PC-9 (cell line): Measurements from ENCODE around the gene ZFPM1. TPM values are rescaled to one million over a fixed set of nuclear protein-coding genes. Genes with fewer than 3 reads are reported as not detected.

Source experiments
- BruUV-seq: library from RNA; stranded (reverse); fragments of 400-500 nt; replicated peaks from 2 replicates; lab custom pipeline; 2021; lab: Mats Ljungman, UMichigan
- CTCF ChIA-PET: fragments of 300-600 bp; sonication (Branson Sonifier 250); formaldehyde crosslinking; loops from one replicate; lab custom pipeline; 2022; ENCODE audit warnings: antibody characterized with exemption; lab: Charles Lee
- POLR2A ChIA-PET: fragments of 300-600 bp; sonication (Branson Sonifier 250); formaldehyde crosslinking; loops from one replicate; lab custom pipeline; 2022; ENCODE audit warnings: antibody characterized with exemption; ENCODE audit not compliant: unreplicated experiment; lab: Charles Lee
- DNase-seq, 2 experiments: peaks; one replicate each; pipeline versions ENCODE4 v3.0.0 to v3.0.0-alpha.2; 2015 to 2022; ENCODE audit warnings: mixed read lengths in 1 of 2
- H2AFZ ChIP-seq: fragments of 200-600 bp; sonication (generic); 2 replicates; pipeline ENCODE4 v1.8.1; 2017; ENCODE audit warnings: antibody characterized with exemption
- H3F3A ChIP-seq: fragments of 200-600 bp; sonication (generic); 2 replicates; pipeline ENCODE4 v1.8.1; 2017; ENCODE audit warnings: antibody characterized with exemption, mild to moderate bottlenecking, low read depth; ENCODE audit not compliant: insufficient read depth
- H3K27ac ChIP-seq: fragments of 200-600 bp; sonication (generic); 2 replicates; pipeline ENCODE4 v1.6.1; 2016; ENCODE audit warnings: mixed run types
- H3K27me3 ChIP-seq: fragments of 200-600 bp; sonication (generic); 2 replicates; pipeline ENCODE4 v1.6.1; 2016; ENCODE audit warnings: low read depth, mixed run types; ENCODE audit not compliant: insufficient read depth
- H3K36me3 ChIP-seq: fragments of 200-600 bp; sonication (generic); 2 replicates; pipeline ENCODE4 v1.6.1; 2016; ENCODE audit warnings: low read depth, mixed run types
- H3K4me1 ChIP-seq: fragments of 200-600 bp; sonication (generic); replicated peaks from 2 replicates; pipeline ENCODE4 v1.6.1; 2016; ENCODE audit warnings: mixed run types; ENCODE audit not compliant: insufficient read depth
- H3K4me2 ChIP-seq: fragments of 200-600 bp; sonication (generic); 2 replicates; pipeline ENCODE4 v1.6.1; 2017; ENCODE audit warnings: mixed run types
- H3K4me3 ChIP-seq: fragments of 200-600 bp; sonication (generic); 2 replicates; pipeline ENCODE4 v1.6.1; 2016; ENCODE audit warnings: mixed run types
- H3K79me2 ChIP-seq: fragments of 200-600 bp; sonication (generic); 2 replicates; pipeline ENCODE4 v1.6.1; 2017; ENCODE audit warnings: low read depth, mixed run types
- H3K9me2 ChIP-seq: fragments of 200-600 bp; sonication (generic); 2 replicates; pipeline ENCODE4 v1.8.1; 2017; ENCODE audit warnings: mild to moderate bottlenecking; ENCODE audit not compliant: insufficient read depth
- H3K9me3 ChIP-seq: fragments of 200-600 bp; sonication (generic); 2 replicates; pipeline ENCODE4 v1.8.1; 2016; ENCODE audit warnings: low read depth; ENCODE audit not compliant: insufficient read depth
- H4K20me1 ChIP-seq: fragments of 200-600 bp; sonication (generic); 2 replicates; pipeline ENCODE4 v1.8.1; 2017; ENCODE audit not compliant: insufficient read depth
- EZH2 ChIP-seq: fragments of 200-600 bp; sonication (generic); IDR thresholded peaks from 2 replicates; pipeline ENCODE4 v1.8.0; 2017; ENCODE audit warnings: antibody characterized with exemption, low read depth
- intact Hi-C: fragments of 100-400 bp; cut with micrococcal nuclease; formaldehyde crosslinking; loops from one replicate; pipeline ENCODE4 v1.10.0; 2022; ENCODE audit not compliant: unreplicated experiment
- total RNA-seq: library from RNA; stranded (reverse); gene quantifications from 2 replicates; pipeline ENCODE4 v1.2.3, GENCODE V29; 2021
- TF ChIP-seq, protein P1 (sequence below): fragments of 200-600 bp; sonication (generic); conservative IDR thresholded peaks from 2 replicates; pipeline ENCODE4 v1.6.1; 2017; ENCODE audit warnings: mixed run types, antibody characterized with exemption, mild to moderate bottlenecking, moderate library complexity

Gene ZFPM1
- total RNA-seq, 1 experiment from 2014 or later: 19.7 TPM

DNA sequence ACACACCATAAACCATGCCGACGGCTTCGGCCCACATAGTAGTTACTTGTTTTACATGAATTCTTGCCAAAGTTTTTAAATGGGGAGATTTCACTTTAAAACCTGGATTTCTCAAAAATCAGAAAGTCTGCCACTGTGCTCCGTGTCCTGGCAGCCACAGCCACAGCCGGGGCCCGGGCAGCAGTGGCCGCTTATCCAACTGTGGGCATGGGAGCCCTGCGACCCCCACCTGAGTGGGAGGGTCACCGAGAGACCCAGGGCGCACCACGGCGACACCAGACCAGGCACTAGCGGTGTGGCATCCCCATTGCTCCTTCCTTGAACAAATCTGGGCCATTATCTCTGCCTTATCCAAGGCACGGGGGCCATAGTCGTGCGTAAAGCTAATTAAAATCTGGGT lies 40.3 kb upstream of the ZFPM1 start:
- H3K9me3 ChIP-seq: no peaks in the 10 kb centered on the region
- ChIA-PET CTCF (no interaction called here), POLR2A (no interaction called here)
- no peaks in the 10 kb centered on the region for H3K36me3 ChIP-seq
- H3F3A ChIP-seq: no peaks in the 10 kb centered on the region
- no peak for DNase-seq
- H3K79me2 ChIP-seq: no peaks in the 10 kb centered on the region
- H3K4me3 ChIP-seq: no peak overlapping the region
- H2AFZ ChIP-seq: no peak overlapping the region
- no peak overlapping the region for H3K4me2 ChIP-seq
- H3K4me1 ChIP-seq: no peaks in the 10 kb centered on the region
- no peak overlapping the region for H3K27ac ChIP-seq
- H3K9me2 ChIP-seq: no peaks in the 10 kb centered on the region
- TF ChIP-seq EZH2: no peak
- TF ChIP-seq, protein P1, sequence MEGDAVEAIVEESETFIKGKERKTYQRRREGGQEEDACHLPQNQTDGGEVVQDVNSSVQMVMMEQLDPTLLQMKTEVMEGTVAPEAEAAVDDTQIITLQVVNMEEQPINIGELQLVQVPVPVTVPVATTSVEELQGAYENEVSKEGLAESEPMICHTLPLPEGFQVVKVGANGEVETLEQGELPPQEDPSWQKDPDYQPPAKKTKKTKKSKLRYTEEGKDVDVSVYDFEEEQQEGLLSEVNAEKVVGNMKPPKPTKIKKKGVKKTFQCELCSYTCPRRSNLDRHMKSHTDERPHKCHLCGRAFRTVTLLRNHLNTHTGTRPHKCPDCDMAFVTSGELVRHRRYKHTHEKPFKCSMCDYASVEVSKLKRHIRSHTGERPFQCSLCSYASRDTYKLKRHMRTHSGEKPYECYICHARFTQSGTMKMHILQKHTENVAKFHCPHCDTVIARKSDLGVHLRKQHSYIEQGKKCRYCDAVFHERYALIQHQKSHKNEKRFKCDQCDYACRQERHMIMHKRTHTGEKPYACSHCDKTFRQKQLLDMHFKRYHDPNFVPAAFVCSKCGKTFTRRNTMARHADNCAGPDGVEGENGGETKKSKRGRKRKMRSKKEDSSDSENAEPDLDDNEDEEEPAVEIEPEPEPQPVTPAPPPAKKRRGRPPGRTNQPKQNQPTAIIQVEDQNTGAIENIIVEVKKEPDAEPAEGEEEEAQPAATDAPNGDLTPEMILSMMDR: no peak
- intact Hi-C loops: no loop called here
- H4K20me1 ChIP-seq: no peaks in the 10 kb centered on the region
- no TSS peak for BruUV-seq
- no peaks in the 10 kb centered on the region for H3K27me3 ChIP-seq

DNA sequence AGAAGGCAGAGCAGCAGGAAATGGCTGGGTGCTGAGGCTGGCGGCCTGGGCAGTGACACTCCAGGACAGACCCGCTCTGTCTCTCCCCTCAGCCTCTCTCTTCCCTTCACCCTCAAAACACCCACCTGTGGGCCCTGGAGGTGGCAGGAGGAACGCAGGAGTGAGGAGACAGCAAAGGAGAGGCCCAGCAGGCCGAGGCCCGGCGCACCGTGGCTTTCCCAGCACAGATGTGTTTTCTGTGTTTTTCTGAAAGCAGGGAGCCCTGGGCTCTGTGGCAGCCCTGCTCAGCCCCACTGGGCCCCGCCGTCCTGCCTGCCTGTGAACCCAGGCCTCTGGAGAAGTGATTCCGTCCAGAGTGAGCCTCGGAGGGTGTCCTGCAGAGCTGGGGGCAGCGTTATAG lies 39.8 kb upstream of the ZFPM1 start:
- ChIA-PET POLR2A (no interaction called here), CTCF (interaction anchor here (0.6 kb wide), 1 partner anchor 499 kb away, joined by 13 read pairs; no protein-coding TSS in a partner anchor)
- no peaks in the 10 kb centered on the region for H3K9me2 ChIP-seq
- H3K4me1 ChIP-seq: no peaks in the 10 kb centered on the region
- intact Hi-C loops: no loop called here
- DNase-seq: no peak
- no peak overlapping the region for H3K4me2 ChIP-seq
- TF ChIP-seq, protein P1: no peak
- no peak for TF ChIP-seq EZH2
- H3K27ac ChIP-seq: no peak overlapping the region
- H3K9me3 ChIP-seq: no peaks in the 10 kb centered on the region
- no peaks in the 10 kb centered on the region for H3K27me3 ChIP-seq
- H4K20me1 ChIP-seq: no peaks in the 10 kb centered on the region
- no peak overlapping the region for H2AFZ ChIP-seq
- no peaks in the 10 kb centered on the region for H3K79me2 ChIP-seq
- no peak overlapping the region for H3K4me3 ChIP-seq
- no TSS peak for BruUV-seq
- no peaks in the 10 kb centered on the region for H3K36me3 ChIP-seq
- H3F3A ChIP-seq: no peaks in the 10 kb centered on the region

DNA sequence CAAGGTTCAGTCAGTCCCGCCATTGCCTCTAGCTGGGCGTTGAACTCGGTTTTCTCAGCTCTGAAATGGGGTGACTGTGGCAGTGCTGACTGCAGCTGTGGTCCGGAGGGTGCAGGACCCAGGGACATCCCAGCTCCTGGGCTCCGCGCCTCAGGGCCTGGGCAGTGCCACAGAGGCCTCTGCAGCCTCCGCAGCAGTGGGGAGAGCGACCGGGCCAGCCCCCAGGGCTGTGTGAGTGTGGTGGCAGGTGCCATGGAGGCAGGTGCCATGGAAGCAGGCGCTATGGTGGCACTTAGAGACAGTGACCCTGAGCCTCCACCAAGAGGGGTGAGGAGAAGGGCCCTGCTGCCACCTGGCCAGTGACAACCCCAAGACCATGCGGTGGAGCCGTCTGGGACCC lies 39.4 kb upstream of the ZFPM1 start:
- intact Hi-C loops: no loop called here
- BruUV-seq: no TSS peak
- TF ChIP-seq, protein P1: no peak
- no peak for TF ChIP-seq EZH2
- H3K9me2 ChIP-seq: no peaks in the 10 kb centered on the region
- DNase-seq: no peak
- CTCF ChIA-PET: interaction anchor here (0.6 kb wide), 1 partner anchor 499 kb away, joined by 13 read pairs; no protein-coding TSS in a partner anchor
- POLR2A ChIA-PET: no interaction called here
- no peaks in the 10 kb centered on the region for H4K20me1 ChIP-seq
- no peaks in the 10 kb centered on the region for H3K79me2 ChIP-seq
- no peak overlapping the region for H3K27ac ChIP-seq
- H3K4me2 ChIP-seq: no peak overlapping the region
- no peaks in the 10 kb centered on the region for H3F3A ChIP-seq
- H3K9me3 ChIP-seq: no peaks in the 10 kb centered on the region
- no peaks in the 10 kb centered on the region for H3K4me1 ChIP-seq
- H3K4me3 ChIP-seq: no peak overlapping the region
- H3K27me3 ChIP-seq: no peaks in the 10 kb centered on the region
- H3K36me3 ChIP-seq: no peaks in the 10 kb centered on the region
- no peak overlapping the region for H2AFZ ChIP-seq
